CD4-positive, alpha-beta T cell (primary cell): ENCODE measurements around the gene NR3C1. TPM values are rescaled to one million over a fixed set of nuclear protein-coding genes. Genes with fewer than 3 reads are reported as not detected.

Experiments
- ATAC-seq: fragments of 200-7000 bp; cut with Tn5 transposase; one replicate; pipeline ENCODE4 v1.10.0; 2022; ENCODE audit warnings: mild to moderate bottlenecking; ENCODE audit not compliant: poor library complexity
- CTCF ChIA-PET: fragments of 350-600 bp; sonication (Branson Sonifier 250); formaldehyde crosslinking; loops from one replicate; lab custom pipeline; 2021; ENCODE audit warnings: antibody characterized with exemption, inconsistent platforms; lab: Charles Lee
- POLR2A ChIA-PET: fragments of 350-600 bp; sonication (Branson Sonifier 250); formaldehyde crosslinking; loops from one replicate; lab custom pipeline; 2021; ENCODE audit warnings: antibody characterized with exemption, inconsistent platforms; lab: Charles Lee
- DNase-seq, 14 experiments: peaks; one replicate each; pipeline ENCODE4 v3.0.0-alpha.2; 2013 to 2020; ENCODE audit warnings: mixed read lengths in 2 of 14
- H3K27ac ChIP-seq, 2 donors: one replicate each; pipeline versions ENCODE4 v1.5.1 to v1.7.0; 2013; ENCODE audit warnings: low read length in 2 of 2, low read depth in 1 of 2, mild to moderate bottlenecking in 1 of 2
- H3K27me3 ChIP-seq, 2 experiments: 1 replicate in 1 of 2; 2 replicates in 1 of 2; pipeline versions ENCODE4 v1.6.1 to v1.7.0; 2013; ENCODE audit warnings: low read length in 2 of 2, control low read depth in 1 of 2, mild to moderate bottlenecking in 1 of 2, moderate library complexity in 1 of 2; ENCODE audit not compliant: insufficient read depth in 2 of 2, control insufficient read depth in 1 of 2
- H3K36me3 ChIP-seq: one replicate; pipeline ENCODE4 v1.6.1; 2013; ENCODE audit warnings: low read length, control low read depth; ENCODE audit not compliant: insufficient read depth
- H3K4me1 ChIP-seq: one replicate; pipeline ENCODE4 v1.6.1; 2013; ENCODE audit warnings: low read length, control low read depth; ENCODE audit not compliant: insufficient read depth
- H3K4me3 ChIP-seq: one replicate; pipeline ENCODE4 v1.5.1; 2013; ENCODE audit warnings: mild to moderate bottlenecking, low read length, moderate library complexity
- H3K9me3 ChIP-seq, 2 experiments: 1 replicate in 1 of 2; 2 replicates in 1 of 2; pipeline versions ENCODE4 v1.6.1 to v1.7.0; 2013; ENCODE audit warnings: low read length in 2 of 2, mild to moderate bottlenecking in 2 of 2, control low read depth in 1 of 2, moderate library complexity in 1 of 2; ENCODE audit not compliant: control insufficient read depth in 1 of 2, insufficient read depth in 1 of 2
- H3K27ac Mint-ChIP-seq: one replicate; pipeline ENCODE4 v1.8.0; 2020; ENCODE audit warnings: mixed read lengths
- H3K27me3 Mint-ChIP-seq: one replicate; pipeline ENCODE4 v1.8.0; 2021; ENCODE audit warnings: mixed read lengths
- H3K36me3 Mint-ChIP-seq: one replicate; pipeline ENCODE4 v1.8.0; 2021; ENCODE audit warnings: low read depth, mixed read lengths
- H3K4me1 Mint-ChIP-seq: one replicate; pipeline ENCODE4 v1.8.0; 2021; ENCODE audit warnings: low read depth, mixed read lengths
- H3K4me3 Mint-ChIP-seq: one replicate; pipeline ENCODE4 v1.8.0; 2020; ENCODE audit warnings: mild to moderate bottlenecking, mixed read lengths
- H3K9me3 Mint-ChIP-seq: one replicate; pipeline ENCODE4 v1.8.0; 2020; ENCODE audit warnings: mixed read lengths
- intact Hi-C, 2 experiments: fragments of 100-400 bp; cut with DNase I in 1 of 2; cut with micrococcal nuclease in 1 of 2; formaldehyde crosslinking; loops; one replicate each; pipeline versions ENCODE4 v1.15.1 to v1.9.0; 2023 to 2025; cut with DNase I, micrococcal nuclease
- total RNA-seq, 174 experiments: library from RNA in 2 of 174; stranded (reverse) in 2 of 174; gene quantifications; one replicate each; pipeline ENCODE4 v1.2.3 and lab custom pipeline; 2021 to 2026
- TF ChIP-seq, protein P1 (sequence below): fragments of 200-600 bp; IDR thresholded peaks from one replicate; pipeline ENCODE4 v1.8.0; 2022; ENCODE audit warnings: antibody characterized with exemption, mild to moderate bottlenecking

Gene NR3C1
- total RNA-seq, 2 experiments from 2014 or later, result 168 to 191 TPM

DNA sequence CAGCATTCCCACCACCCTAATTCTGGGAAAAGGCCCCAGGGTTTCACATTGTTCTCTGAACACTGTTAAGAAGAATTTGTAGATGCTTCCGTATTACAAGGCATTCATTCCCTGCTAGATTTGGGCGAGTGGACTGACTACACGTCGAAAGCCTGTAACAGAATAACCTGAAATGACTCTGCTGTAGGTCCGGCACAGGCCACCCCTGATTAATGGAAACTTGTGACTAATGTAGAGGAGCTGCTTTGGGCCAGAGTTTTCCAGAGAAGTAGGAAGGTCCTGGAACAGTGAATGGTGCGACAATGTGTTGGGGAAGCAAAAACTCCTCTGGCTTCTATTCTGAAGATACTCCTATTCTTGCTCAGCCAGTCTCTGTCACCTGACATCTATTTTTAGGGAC lies 87.6 kb downstream of the NR3C1 start:
- H3K27me3 ChIP-seq, result no peaks in the 10 kb centered on the region
- TF ChIP-seq, protein P1, sequence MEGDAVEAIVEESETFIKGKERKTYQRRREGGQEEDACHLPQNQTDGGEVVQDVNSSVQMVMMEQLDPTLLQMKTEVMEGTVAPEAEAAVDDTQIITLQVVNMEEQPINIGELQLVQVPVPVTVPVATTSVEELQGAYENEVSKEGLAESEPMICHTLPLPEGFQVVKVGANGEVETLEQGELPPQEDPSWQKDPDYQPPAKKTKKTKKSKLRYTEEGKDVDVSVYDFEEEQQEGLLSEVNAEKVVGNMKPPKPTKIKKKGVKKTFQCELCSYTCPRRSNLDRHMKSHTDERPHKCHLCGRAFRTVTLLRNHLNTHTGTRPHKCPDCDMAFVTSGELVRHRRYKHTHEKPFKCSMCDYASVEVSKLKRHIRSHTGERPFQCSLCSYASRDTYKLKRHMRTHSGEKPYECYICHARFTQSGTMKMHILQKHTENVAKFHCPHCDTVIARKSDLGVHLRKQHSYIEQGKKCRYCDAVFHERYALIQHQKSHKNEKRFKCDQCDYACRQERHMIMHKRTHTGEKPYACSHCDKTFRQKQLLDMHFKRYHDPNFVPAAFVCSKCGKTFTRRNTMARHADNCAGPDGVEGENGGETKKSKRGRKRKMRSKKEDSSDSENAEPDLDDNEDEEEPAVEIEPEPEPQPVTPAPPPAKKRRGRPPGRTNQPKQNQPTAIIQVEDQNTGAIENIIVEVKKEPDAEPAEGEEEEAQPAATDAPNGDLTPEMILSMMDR, result no peak
- no peak for DNase-seq
- H3K9me3 Mint-ChIP-seq, result no peaks in the 10 kb centered on the region
- no peaks in the 10 kb centered on the region for H3K27me3 Mint-ChIP-seq
- H3K4me3 Mint-ChIP-seq, result no peak overlapping the region
- intact Hi-C loops, result no loop called here
- H3K9me3 ChIP-seq, result no peaks in the 10 kb centered on the region
- ATAC-seq, result no peak
- H3K4me3 ChIP-seq, result no peak overlapping the region
- no peak overlapping the region for H3K27ac Mint-ChIP-seq
- peaks cover 3% of the 10 kb centered on the region for H3K4me1 ChIP-seq
- peaks cover 62% of the 10 kb centered on the region for H3K4me1 Mint-ChIP-seq
- CTCF ChIA-PET, result no interaction called here
- POLR2A ChIA-PET, result no interaction called here
- H3K27ac ChIP-seq, result no peak overlapping the region
- H3K36me3 ChIP-seq, result peaks cover 31% of the 10 kb centered on the region
- peaks cover 50% of the 10 kb centered on the region for H3K36me3 Mint-ChIP-seq

DNA sequence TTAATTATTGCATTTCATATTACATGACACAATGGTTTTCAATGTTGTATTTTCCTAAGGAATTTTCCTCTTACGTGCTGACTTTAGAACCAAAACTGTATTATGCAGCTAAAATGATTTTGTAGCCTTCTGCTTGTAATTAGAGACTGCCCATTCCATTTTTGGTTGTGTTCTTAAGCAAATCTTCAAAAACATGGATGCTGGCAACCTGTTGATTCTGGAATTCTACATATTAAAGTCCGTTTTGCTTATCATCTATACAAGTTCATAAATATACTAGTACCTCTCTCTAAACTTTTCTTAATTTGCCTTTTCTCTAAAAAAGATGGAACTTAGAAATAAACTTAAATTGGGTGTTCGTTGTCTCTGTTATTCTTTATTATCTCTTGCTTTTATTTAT lies 88.3 kb downstream of the NR3C1 start:
- Histone ChIP-seq H3K4me3 (no peak overlapping the region), H3K27ac (no peak overlapping the region), H3K9me3 (no peaks in the 10 kb centered on the region), H3K36me3 (peaks cover 37% of the 10 kb centered on the region), H3K27me3 (no peaks in the 10 kb centered on the region), H3K4me1 (peaks cover 3% of the 10 kb centered on the region)
- TF ChIP-seq, protein P1, result no peak
- ATAC-seq (no peak), DNase-seq (no peak)
- ChIA-PET POLR2A (no interaction called here), CTCF (no interaction called here)
- Mint-ChIP-seq H3K36me3 (peaks cover 54% of the 10 kb centered on the region), H3K4me1 (peaks cover 55% of the 10 kb centered on the region), H3K27me3 (no peaks in the 10 kb centered on the region), H3K27ac (peak overlapping the region; percentile 54), H3K9me3 (no peaks in the 10 kb centered on the region), H3K4me3 (no peak overlapping the region)
- intact Hi-C loops, result no loop called here

- POLR2A ChIA-PET, result no interaction called here
- peaks cover 3% of the 10 kb centered on the region for H3K4me1 ChIP-seq
Measured at GRCh38 chr5:143314659-143315058, 88.8 kb downstream of the NR3C1 start.

More at GRCh38 chr5:143314659-143315058, 88.8 kb downstream of the NR3C1 start:
- CTCF ChIA-PET, result no interaction called here
- ATAC-seq (no peak), DNase-seq (peak in 1 of 14 experiments; percentile 13)
- Mint-ChIP-seq H3K9me3 (no peaks in the 10 kb centered on the region), H3K27me3 (no peaks in the 10 kb centered on the region), H3K36me3 (peaks cover 57% of the 10 kb centered on the region), H3K4me1 (peaks cover 49% of the 10 kb centered on the region), H3K27ac (peak overlapping the region; percentile 54), H3K4me3 (no peak overlapping the region)
- Histone ChIP-seq H3K27ac (no peak overlapping the region), H3K36me3 (peaks cover 43% of the 10 kb centered on the region), H3K4me3 (no peak overlapping the region), H3K9me3 (no peaks in the 10 kb centered on the region), H3K27me3 (no peaks in the 10 kb centered on the region)
- TF ChIP-seq, protein P1, result no peak
- intact Hi-C loops, result no loop called here
